ENCODE data around the gene ANKS1B.

ANKS1B gene

DNA sequence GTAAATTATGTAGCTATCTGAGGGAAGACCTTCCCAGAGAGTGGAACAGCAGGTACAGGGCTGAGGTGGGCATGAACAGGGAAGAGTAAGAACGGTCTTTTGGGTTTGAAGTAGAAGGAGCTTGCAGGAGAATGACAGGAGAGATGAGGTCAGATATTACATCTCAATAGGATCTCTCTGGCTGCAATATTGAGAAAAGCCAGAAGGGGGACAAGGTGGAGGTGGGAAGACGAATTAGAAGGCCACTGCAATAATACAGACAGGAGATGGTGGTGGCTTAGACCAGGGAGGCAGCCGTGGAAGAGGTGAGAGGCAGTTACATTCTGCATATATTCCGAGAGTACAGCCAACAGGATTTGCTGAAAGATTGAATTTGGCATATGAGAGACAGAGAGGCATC lies 1029.5 kb downstream of the ANKS1B start:
- Histone ChIP-seq H3K4me2 (no peak overlapping the region), H3K4me1 (ENCODE audit: low read depth, poor library complexity, severe bottlenecking) (no peaks in the 10 kb centered on the region), H3K27me3 (ENCODE audit: insufficient read depth, low read depth) (no peaks in the 10 kb centered on the region), H3K27ac (no peak overlapping the region), H3K36me3 (ENCODE audit: insufficient read depth) (no peaks in the 10 kb centered on the region), H2AFZ (ENCODE audit: low read depth) (no peak overlapping the region), H4K20me1 (ENCODE audit: insufficient read depth) (no peaks in the 10 kb centered on the region), H3K79me2 (ENCODE audit: insufficient read depth, low read depth) (no peaks in the 10 kb centered on the region), H3K9ac (no peak overlapping the region), H3K4me3 (IDR thresholded peaks at IDR 0.05; ENCODE audit: insufficient read depth, low read depth, low read length) (no peak overlapping the region)
- TF ChIP-seq, protein P1, sequence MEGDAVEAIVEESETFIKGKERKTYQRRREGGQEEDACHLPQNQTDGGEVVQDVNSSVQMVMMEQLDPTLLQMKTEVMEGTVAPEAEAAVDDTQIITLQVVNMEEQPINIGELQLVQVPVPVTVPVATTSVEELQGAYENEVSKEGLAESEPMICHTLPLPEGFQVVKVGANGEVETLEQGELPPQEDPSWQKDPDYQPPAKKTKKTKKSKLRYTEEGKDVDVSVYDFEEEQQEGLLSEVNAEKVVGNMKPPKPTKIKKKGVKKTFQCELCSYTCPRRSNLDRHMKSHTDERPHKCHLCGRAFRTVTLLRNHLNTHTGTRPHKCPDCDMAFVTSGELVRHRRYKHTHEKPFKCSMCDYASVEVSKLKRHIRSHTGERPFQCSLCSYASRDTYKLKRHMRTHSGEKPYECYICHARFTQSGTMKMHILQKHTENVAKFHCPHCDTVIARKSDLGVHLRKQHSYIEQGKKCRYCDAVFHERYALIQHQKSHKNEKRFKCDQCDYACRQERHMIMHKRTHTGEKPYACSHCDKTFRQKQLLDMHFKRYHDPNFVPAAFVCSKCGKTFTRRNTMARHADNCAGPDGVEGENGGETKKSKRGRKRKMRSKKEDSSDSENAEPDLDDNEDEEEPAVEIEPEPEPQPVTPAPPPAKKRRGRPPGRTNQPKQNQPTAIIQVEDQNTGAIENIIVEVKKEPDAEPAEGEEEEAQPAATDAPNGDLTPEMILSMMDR (conservative IDR thresholded peaks at IDR 0.05; ENCODE audit: low read depth, low read length): peak; percentile 59

DNA sequence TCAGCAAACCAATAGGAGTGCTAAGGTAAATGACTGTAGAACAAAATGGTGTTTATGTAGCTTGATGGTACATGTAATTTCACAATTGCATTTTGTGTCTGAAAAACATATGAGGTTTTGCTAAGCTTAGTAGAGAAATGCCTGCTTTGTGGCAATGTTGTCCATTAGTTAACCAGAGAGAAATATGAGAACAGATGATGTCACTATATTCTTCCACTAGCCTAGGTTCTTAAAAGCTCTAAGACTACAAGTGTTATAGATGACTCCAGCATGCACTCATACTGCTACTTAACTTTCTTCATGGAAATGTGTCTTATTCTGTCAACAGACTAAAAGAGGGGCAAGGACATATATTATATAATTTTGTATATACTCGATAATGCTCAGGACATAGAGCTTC lies 1030.2 kb downstream of the ANKS1B start:
- Histone ChIP-seq H3K27me3 (ENCODE audit: insufficient read depth, low read depth) (no peaks in the 10 kb centered on the region), H3K4me1 (ENCODE audit: low read depth, poor library complexity, severe bottlenecking) (no peaks in the 10 kb centered on the region), H3K79me2 (ENCODE audit: insufficient read depth, low read depth) (no peaks in the 10 kb centered on the region), H3K27ac (no peak overlapping the region), H3K9ac (no peak overlapping the region), H4K20me1 (ENCODE audit: insufficient read depth) (no peaks in the 10 kb centered on the region), H2AFZ (ENCODE audit: low read depth) (no peak overlapping the region), H3K4me2 (no peak overlapping the region), H3K36me3 (ENCODE audit: insufficient read depth) (no peaks in the 10 kb centered on the region), H3K4me3 (IDR thresholded peaks at IDR 0.05; ENCODE audit: insufficient read depth, low read depth, low read length) (no peak overlapping the region)
- TF ChIP-seq, protein P1 (conservative IDR thresholded peaks at IDR 0.05; ENCODE audit: low read depth, low read length): no peak

DNA sequence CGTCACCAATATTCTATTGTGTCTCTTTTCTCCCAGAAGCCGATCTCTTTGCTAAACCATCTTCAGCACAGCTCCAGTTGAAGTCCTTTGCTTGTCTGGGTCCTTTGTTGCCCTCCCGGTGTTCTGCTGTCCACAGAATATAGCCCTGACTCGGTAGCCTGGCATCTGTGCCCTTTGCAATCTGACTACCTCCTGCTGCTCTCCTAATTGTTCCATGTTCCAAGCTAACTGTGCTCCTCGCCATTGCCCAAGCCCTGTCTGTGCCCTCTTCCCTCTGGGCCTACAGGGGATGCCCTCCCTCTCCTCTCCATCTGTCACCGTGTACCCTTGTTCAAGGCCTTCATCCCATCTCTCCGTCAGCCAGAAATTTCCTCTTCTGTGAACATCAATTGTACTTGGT lies 1033.3 kb downstream of the ANKS1B start:
- no peaks in the 10 kb centered on the region for H3K36me3 ChIP-seq (ENCODE audit: insufficient read depth)
- H3K4me3 ChIP-seq (IDR thresholded peaks at IDR 0.05; ENCODE audit: insufficient read depth, low read depth, low read length): no peak overlapping the region
- H3K27me3 ChIP-seq (ENCODE audit: insufficient read depth, low read depth): no peaks in the 10 kb centered on the region
- no peak overlapping the region for H3K4me2 ChIP-seq
- H3K4me1 ChIP-seq (ENCODE audit: low read depth, poor library complexity, severe bottlenecking): no peaks in the 10 kb centered on the region
- TF ChIP-seq, protein P1 (conservative IDR thresholded peaks at IDR 0.05; ENCODE audit: low read depth, low read length): no peak
- H3K9ac ChIP-seq: no peak overlapping the region
- H3K27ac ChIP-seq: no peak overlapping the region
- no peaks in the 10 kb centered on the region for H4K20me1 ChIP-seq (ENCODE audit: insufficient read depth)
- no peaks in the 10 kb centered on the region for H3K79me2 ChIP-seq (ENCODE audit: insufficient read depth, low read depth)
- H2AFZ ChIP-seq (ENCODE audit: low read depth): no peak overlapping the region

DNA sequence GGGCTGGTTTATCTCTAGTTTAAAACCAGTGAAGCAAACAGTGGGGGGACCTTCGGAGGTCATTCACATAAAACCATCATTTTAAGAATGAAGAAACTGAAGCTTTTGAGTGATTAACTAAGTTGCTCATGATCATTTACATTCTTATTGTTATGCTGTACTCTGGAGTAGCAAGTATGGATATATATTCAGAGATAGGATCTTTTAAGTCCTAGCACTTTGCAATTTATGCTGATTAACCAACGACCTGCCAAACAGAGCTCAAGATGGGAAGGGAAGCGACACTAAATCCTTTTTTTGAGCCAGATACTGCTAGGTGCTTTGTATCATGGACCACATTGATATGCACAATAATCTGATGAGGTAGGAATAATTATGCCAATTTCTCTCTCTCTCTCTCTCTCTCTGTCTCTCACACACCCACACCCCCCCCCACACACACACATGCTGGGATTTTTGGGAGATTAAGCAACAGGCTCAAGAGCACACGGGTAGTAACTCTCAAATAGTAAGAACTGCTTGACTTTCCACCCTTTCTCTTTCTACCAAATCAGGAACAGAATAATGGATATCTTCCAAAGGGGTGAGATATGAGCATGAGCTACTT lies 1036.3 kb downstream of the ANKS1B start:
- Histone ChIP-seq H3K4me3 (IDR thresholded peaks at IDR 0.05; ENCODE audit: insufficient read depth, low read depth, low read length) (no peak overlapping the region), H2AFZ (ENCODE audit: low read depth) (no peak overlapping the region), H3K79me2 (ENCODE audit: insufficient read depth, low read depth) (no peaks in the 10 kb centered on the region), H3K9ac (no peak overlapping the region), H3K36me3 (ENCODE audit: insufficient read depth) (no peaks in the 10 kb centered on the region), H4K20me1 (ENCODE audit: insufficient read depth) (no peaks in the 10 kb centered on the region), H3K4me1 (ENCODE audit: low read depth, poor library complexity, severe bottlenecking) (no peaks in the 10 kb centered on the region), H3K27ac (no peak overlapping the region), H3K27me3 (ENCODE audit: insufficient read depth, low read depth) (no peaks in the 10 kb centered on the region), H3K4me2 (no peak overlapping the region)
- TF ChIP-seq, protein P1 (conservative IDR thresholded peaks at IDR 0.05; ENCODE audit: low read depth, low read length): no peak
